ENCODE data around the gene JAK1.
"Not testable (repeated sequence)": the region's sequence is repeated elsewhere in the genome, so short reads cannot be mapped to it uniquely, and the experiment has no call there.

The JAK1 gene

GRCh38 chr1:64998425-64998948 lies 32.1 kb upstream of the JAK1 start:
- H3K36me3 ChIP-seq (ENCODE audit: control insufficient read depth, insufficient read depth, low read length, severe bottlenecking); H3K9me3 ChIP-seq (ENCODE audit: control insufficient read depth, low read length); H3K27me3 ChIP-seq (replicated peaks; ENCODE audit: control insufficient read depth, insufficient read depth, low read length); H3K9ac ChIP-seq (ENCODE audit: low read length); DNase-seq (ENCODE audit: low read depth); H3K4me3 ChIP-seq (ENCODE audit: low read length): not testable (repeated sequence)
- peaks cover 21% of the 10 kb centered on the region for H3K4me1 ChIP-seq (ENCODE audit: control insufficient read depth, insufficient read depth, low read length)

- DNase-seq (ENCODE audit: low read depth), result no peak
- Histone ChIP-seq H3K27me3 (replicated peaks; ENCODE audit: control insufficient read depth, insufficient read depth, low read length) (no peaks in the 10 kb centered on the region), H3K9me3 (ENCODE audit: control insufficient read depth, low read length) (peaks cover 9% of the 10 kb centered on the region), H3K4me3 (ENCODE audit: low read length) (no peak overlapping the region), H3K4me1 (ENCODE audit: control insufficient read depth, insufficient read depth, low read length) (peaks cover 10% of the 10 kb centered on the region), H3K9ac (ENCODE audit: low read length) (no peak overlapping the region), H3K36me3 (ENCODE audit: control insufficient read depth, insufficient read depth, low read length, severe bottlenecking) (no peaks in the 10 kb centered on the region)
These were observed 30.4 kb upstream of the JAK1 start for GRCh38 chr1:64996541-64997257.

GRCh38 chr1:64995316-64995715 lies 29.0 kb upstream of the JAK1 start:
- no peak for DNase-seq (ENCODE audit: low read depth)
- Histone ChIP-seq H3K9me3 (ENCODE audit: control insufficient read depth, low read length) (peaks cover 9% of the 10 kb centered on the region), H3K4me1 (ENCODE audit: control insufficient read depth, insufficient read depth, low read length) (no peaks in the 10 kb centered on the region), H3K4me3 (ENCODE audit: low read length) (no peak overlapping the region), H3K27me3 (replicated peaks; ENCODE audit: control insufficient read depth, insufficient read depth, low read length) (no peaks in the 10 kb centered on the region), H3K36me3 (ENCODE audit: control insufficient read depth, insufficient read depth, low read length, severe bottlenecking) (no peaks in the 10 kb centered on the region), H3K9ac (ENCODE audit: low read length) (no peak overlapping the region)

GRCh38 chr1:64986903-64987871 lies 20.8 kb upstream of the JAK1 start:
- Histone ChIP-seq H3K4me1 (ENCODE audit: control insufficient read depth, insufficient read depth, low read length) (peaks cover 16% of the 10 kb centered on the region), H3K9me3 (ENCODE audit: control insufficient read depth, low read length) (no peaks in the 10 kb centered on the region), H3K36me3 (ENCODE audit: control insufficient read depth, insufficient read depth, low read length, severe bottlenecking) (no peaks in the 10 kb centered on the region), H3K27me3 (replicated peaks; ENCODE audit: control insufficient read depth, insufficient read depth, low read length) (no peaks in the 10 kb centered on the region), H3K9ac (ENCODE audit: low read length) (no peak overlapping the region), H3K4me3 (ENCODE audit: low read length) (no peak overlapping the region)
- DNase-seq (ENCODE audit: low read depth), result peak; percentile 23

GRCh38 chr1:64984737-64985136 lies 18.4 kb upstream of the JAK1 start:
- H3K9ac ChIP-seq (ENCODE audit: low read length), result no peak overlapping the region
- peaks cover 16% of the 10 kb centered on the region for H3K4me1 ChIP-seq (ENCODE audit: control insufficient read depth, insufficient read depth, low read length)
- no peaks in the 10 kb centered on the region for H3K27me3 ChIP-seq (replicated peaks; ENCODE audit: control insufficient read depth, insufficient read depth, low read length)
- no peak overlapping the region for H3K4me3 ChIP-seq (ENCODE audit: low read length)
- DNase-seq (ENCODE audit: low read depth), result no peak
- no peaks in the 10 kb centered on the region for H3K9me3 ChIP-seq (ENCODE audit: control insufficient read depth, low read length)
- no peaks in the 10 kb centered on the region for H3K36me3 ChIP-seq (ENCODE audit: control insufficient read depth, insufficient read depth, low read length, severe bottlenecking)

GRCh38 chr1:64984106-64984505 lies 17.8 kb upstream of the JAK1 start:
- no peaks in the 10 kb centered on the region for H3K27me3 ChIP-seq (replicated peaks; ENCODE audit: control insufficient read depth, insufficient read depth, low read length)
- no peak overlapping the region for H3K4me3 ChIP-seq (ENCODE audit: low read length)
- H3K4me1 ChIP-seq (ENCODE audit: control insufficient read depth, insufficient read depth, low read length), result peaks cover 16% of the 10 kb centered on the region
- no peak overlapping the region for H3K9ac ChIP-seq (ENCODE audit: low read length)
- H3K9me3 ChIP-seq (ENCODE audit: control insufficient read depth, low read length), result no peaks in the 10 kb centered on the region
- H3K36me3 ChIP-seq (ENCODE audit: control insufficient read depth, insufficient read depth, low read length, severe bottlenecking), result peaks cover 3% of the 10 kb centered on the region
- no peak for DNase-seq (ENCODE audit: low read depth)

GRCh38 chr1:64983110-64983509 lies 16.8 kb upstream of the JAK1 start:
- no peak overlapping the region for H3K9ac ChIP-seq (ENCODE audit: low read length)
- DNase-seq (ENCODE audit: low read depth), result peak; percentile 93

GRCh38 chr1:64981601-64982533 lies 15.5 kb upstream of the JAK1 start:
- no peak for DNase-seq (ENCODE audit: low read depth)
- no peak overlapping the region for H3K9ac ChIP-seq (ENCODE audit: low read length)
- no peak overlapping the region for H3K4me3 ChIP-seq (ENCODE audit: low read length)
- H3K36me3 ChIP-seq (ENCODE audit: control insufficient read depth, insufficient read depth, low read length, severe bottlenecking), result peaks cover 8% of the 10 kb centered on the region
- H3K4me1 ChIP-seq (ENCODE audit: control insufficient read depth, insufficient read depth, low read length), result peaks cover 6% of the 10 kb centered on the region
- no peaks in the 10 kb centered on the region for H3K27me3 ChIP-seq (replicated peaks; ENCODE audit: control insufficient read depth, insufficient read depth, low read length)
- H3K9me3 ChIP-seq (ENCODE audit: control insufficient read depth, low read length), result no peaks in the 10 kb centered on the region

More at GRCh38 chr1:64983110-64983509, 16.8 kb upstream of the JAK1 start:
- Histone ChIP-seq H3K27me3 (replicated peaks; ENCODE audit: control insufficient read depth, insufficient read depth, low read length) (no peaks in the 10 kb centered on the region), H3K4me3 (ENCODE audit: low read length) (no peak overlapping the region), H3K36me3 (ENCODE audit: control insufficient read depth, insufficient read depth, low read length, severe bottlenecking) (peaks cover 8% of the 10 kb centered on the region), H3K4me1 (ENCODE audit: control insufficient read depth, insufficient read depth, low read length) (peaks cover 16% of the 10 kb centered on the region), H3K9me3 (ENCODE audit: control insufficient read depth, low read length) (no peaks in the 10 kb centered on the region)

GRCh38 chr1:64980745-64981600 lies 14.6 kb upstream of the JAK1 start:
- peaks cover 8% of the 10 kb centered on the region for H3K36me3 ChIP-seq (ENCODE audit: control insufficient read depth, insufficient read depth, low read length, severe bottlenecking)
- no peak overlapping the region for H3K4me3 ChIP-seq (ENCODE audit: low read length)
- no peaks in the 10 kb centered on the region for H3K27me3 ChIP-seq (replicated peaks; ENCODE audit: control insufficient read depth, insufficient read depth, low read length)
- no peaks in the 10 kb centered on the region for H3K9me3 ChIP-seq (ENCODE audit: control insufficient read depth, low read length)
- no peak overlapping the region for H3K9ac ChIP-seq (ENCODE audit: low read length)
- H3K4me1 ChIP-seq (ENCODE audit: control insufficient read depth, insufficient read depth, low read length), result peaks cover 5% of the 10 kb centered on the region
- DNase-seq (ENCODE audit: low read depth), result no peak

GRCh38 chr1:64979358-64979757 lies 13.0 kb upstream of the JAK1 start:
- H3K9ac ChIP-seq (ENCODE audit: low read length), result no peak overlapping the region
- H3K9me3 ChIP-seq (ENCODE audit: control insufficient read depth, low read length), result no peaks in the 10 kb centered on the region
- H3K27me3 ChIP-seq (replicated peaks; ENCODE audit: control insufficient read depth, insufficient read depth, low read length), result no peaks in the 10 kb centered on the region
- H3K4me1 ChIP-seq (ENCODE audit: control insufficient read depth, insufficient read depth, low read length), result peaks cover 5% of the 10 kb centered on the region
- H3K36me3 ChIP-seq (ENCODE audit: control insufficient read depth, insufficient read depth, low read length, severe bottlenecking), result peaks cover 11% of the 10 kb centered on the region
- no peak for DNase-seq (ENCODE audit: low read depth)
- no peak overlapping the region for H3K4me3 ChIP-seq (ENCODE audit: low read length)

All from adipocyte (in vitro differentiated cells).